KOPT-K1 (cell line): ENCODE data around the gene POLR1A.

Experiments
- H3K27ac ChIP-seq: fragments of 200-600 bp; sonication (generic); 2 replicates; pipeline ENCODE4 v1.5.1; 2016; ENCODE audit warnings: antibody characterized with exemption, mild to moderate bottlenecking, low read depth, low read length; ENCODE audit not compliant: poor library complexity, severe bottlenecking
- H3K36me3 ChIP-seq: fragments of 200-600 bp; sonication (generic); 2 replicates; pipeline ENCODE4 v1.5.1; 2017; ENCODE audit warnings: antibody characterized with exemption, mild to moderate bottlenecking, low read length, moderate library complexity; ENCODE audit not compliant: insufficient read depth
- H3K9me3 ChIP-seq: fragments of 200-600 bp; sonication (generic); 2 replicates; pipeline ENCODE4 v1.5.1; 2017; ENCODE audit warnings: antibody characterized with exemption, low read length, mild to moderate bottlenecking; ENCODE audit not compliant: insufficient read depth, poor library complexity, severe bottlenecking

POLR1A gene

DNA sequence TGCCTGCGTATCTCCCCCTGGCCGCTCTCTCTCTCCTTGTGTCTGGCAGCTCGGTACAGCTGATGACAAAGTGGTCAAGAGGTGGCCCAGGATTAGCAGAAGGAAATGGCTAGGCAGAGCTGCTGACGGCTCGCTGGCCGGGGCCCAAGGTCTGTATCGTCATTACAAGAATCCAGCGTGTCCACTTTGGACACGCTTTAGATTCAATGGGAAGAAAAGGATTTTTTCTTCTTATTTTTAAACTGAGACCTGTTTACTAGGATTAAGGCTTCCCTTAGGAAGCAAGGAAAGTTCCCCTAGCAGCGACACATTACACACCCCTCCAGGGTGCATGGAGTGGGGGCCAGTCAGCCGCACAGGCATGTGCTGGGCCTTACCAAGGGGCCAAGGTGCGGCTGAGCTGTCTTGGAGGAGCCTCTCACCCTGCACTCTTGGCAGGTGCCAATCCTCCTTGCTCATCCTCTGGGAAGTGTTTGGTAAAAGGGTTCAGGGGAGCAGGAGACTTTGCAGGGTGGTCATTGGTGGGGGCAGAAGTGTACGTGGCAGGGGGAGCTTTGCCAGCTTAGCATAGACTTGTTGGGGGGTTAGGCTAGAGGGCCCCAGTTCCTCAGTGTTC, 76.8 kb downstream of the POLR1A start:
- Histone ChIP-seq H3K36me3 (peaks cover 100% of the 10 kb centered on the region), H3K27ac (no peak overlapping the region), H3K9me3 (no peaks in the 10 kb centered on the region)

DNA sequence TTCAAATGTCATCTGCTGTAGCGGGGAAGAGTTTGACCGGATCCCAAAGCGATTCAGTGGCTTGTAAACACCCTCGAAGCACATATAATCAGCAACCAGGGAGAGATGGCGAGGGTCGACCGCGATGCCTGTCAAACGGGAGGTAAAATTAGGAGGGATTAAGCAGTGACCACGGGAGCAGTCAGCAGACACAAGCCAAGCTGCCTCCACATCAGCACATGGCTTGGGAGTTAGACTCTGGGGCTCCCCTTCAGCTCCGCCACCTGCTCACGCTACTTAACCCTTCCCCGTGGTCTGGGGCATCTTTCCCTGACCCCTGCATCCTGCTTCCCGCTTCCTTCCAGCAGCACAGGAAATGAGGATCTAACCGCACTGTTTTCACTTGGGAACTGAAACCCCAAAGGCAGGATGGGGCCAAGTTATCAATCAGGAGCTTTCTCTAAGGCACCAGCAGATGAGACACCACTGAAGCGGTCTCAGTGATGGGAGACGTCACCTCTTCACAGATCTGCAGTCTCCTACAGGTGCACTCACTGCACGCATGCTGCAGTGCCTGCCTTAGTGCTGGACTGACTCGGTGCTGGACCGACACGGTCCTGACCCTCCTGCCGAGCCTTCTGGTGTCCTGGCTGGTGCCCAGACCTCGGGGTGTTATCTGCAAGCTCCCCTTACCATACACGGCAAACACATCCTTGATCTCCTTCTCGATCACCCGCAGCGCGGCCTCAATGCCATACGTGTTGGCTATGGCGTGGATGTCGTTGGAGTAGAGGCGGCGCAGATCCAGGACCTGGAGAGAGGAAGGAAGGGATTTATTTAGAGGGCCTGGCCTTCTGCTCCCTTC, 77.5 kb downstream of the POLR1A start:
- no peak overlapping the region for H3K27ac ChIP-seq
- no peaks in the 10 kb centered on the region for H3K9me3 ChIP-seq
- H3K36me3 ChIP-seq: peaks cover 94% of the 10 kb centered on the region

DNA sequence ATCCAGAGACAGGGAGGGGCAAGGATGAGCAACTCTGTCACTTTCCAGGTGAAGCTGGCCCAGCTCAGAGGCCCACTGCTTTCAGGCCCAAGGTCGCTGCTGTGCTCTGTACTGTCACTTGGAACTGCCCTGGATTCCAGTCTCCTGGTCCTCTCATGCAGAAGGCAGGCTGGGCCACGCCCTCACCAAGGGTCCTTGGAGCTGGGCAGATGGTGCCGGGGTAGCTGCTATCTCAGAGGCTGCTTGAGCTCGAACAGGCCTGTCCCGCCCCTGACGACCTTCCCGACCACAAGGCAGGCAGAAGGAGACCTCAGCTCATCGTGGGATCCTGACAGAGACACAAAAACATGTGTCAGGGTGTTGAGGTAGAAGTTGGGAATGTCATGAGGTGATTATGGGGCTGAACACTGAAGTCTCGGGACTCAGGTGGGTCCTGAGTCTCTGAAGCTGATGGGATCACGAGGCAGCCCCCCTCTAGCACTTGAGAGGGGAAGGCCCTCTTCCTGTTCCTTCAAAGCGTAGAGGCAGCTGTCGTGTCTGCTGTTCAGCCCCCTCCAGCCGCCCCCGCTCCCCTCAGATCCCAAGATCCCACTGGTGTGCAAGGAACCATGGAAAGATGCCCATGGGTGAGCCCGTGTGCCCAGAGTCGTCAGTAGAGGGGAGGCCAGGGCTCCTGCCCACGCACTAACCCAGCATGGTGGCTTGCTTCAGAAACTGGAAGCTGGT, 78.3 kb downstream of the POLR1A start:
- H3K36me3 ChIP-seq: peaks cover 86% of the 10 kb centered on the region
- peak overlapping the region; percentile 21 for H3K27ac ChIP-seq
- H3K9me3 ChIP-seq: no peaks in the 10 kb centered on the region

DNA sequence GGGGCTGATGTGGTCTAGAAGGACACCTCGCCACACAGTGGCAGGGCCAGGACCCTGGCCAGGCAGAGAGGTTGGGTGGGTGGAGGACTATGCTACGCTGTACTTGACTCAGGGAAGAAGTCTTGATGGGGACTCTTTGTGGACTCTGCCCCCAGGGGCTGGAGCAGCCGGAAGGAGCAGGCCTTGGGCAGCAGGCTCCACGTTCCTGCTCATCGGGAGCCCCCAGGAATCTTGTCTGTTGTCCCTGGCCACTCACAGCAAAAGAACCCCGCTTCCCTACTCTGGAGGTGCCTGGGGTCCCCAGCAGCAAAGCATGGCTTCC, 79.0 kb downstream of the POLR1A start:
- peaks cover 80% of the 10 kb centered on the region for H3K36me3 ChIP-seq
- H3K27ac ChIP-seq: peak overlapping the region; percentile 37
- no peaks in the 10 kb centered on the region for H3K9me3 ChIP-seq

DNA sequence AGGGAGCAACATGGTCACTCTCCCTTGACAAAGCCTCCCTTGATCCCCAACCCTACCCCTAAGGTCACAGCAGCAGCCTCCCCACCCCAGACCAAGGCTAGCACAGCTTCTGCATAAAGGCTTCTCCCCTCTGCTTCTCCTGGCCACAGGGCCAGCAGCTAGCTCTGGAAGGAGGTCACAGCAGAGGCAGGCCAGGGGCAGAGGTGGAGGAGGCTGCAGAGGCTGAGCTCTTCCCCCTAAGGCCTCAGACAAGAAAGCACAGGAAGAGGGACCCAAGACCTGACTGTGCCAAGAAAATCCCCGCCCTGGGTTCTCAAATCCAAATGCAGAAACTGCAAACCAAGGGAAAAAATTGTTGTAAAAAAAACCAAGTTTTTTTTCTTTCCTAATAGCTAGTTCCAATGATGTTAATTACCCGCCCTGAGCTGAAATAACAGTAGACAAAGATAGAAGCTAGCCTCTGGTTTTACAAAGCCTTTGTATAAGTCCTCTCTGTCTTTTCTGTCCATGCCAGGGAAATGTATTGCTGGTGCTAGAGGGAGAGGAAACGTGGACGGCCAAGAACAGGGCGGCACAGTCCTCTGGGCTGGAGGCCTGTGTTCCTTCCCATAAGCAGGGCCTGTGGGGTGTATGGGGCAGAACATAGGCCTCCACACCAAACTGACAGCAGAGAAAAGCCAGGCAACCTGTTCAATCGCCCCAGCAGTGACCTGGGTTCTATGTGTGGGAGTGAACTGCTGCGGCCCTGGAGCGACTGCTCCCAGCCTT, 79.5 kb downstream of the POLR1A start:
- Histone ChIP-seq H3K27ac (peak overlapping the region; percentile 37), H3K36me3 (peaks cover 74% of the 10 kb centered on the region), H3K9me3 (no peaks in the 10 kb centered on the region)

DNA sequence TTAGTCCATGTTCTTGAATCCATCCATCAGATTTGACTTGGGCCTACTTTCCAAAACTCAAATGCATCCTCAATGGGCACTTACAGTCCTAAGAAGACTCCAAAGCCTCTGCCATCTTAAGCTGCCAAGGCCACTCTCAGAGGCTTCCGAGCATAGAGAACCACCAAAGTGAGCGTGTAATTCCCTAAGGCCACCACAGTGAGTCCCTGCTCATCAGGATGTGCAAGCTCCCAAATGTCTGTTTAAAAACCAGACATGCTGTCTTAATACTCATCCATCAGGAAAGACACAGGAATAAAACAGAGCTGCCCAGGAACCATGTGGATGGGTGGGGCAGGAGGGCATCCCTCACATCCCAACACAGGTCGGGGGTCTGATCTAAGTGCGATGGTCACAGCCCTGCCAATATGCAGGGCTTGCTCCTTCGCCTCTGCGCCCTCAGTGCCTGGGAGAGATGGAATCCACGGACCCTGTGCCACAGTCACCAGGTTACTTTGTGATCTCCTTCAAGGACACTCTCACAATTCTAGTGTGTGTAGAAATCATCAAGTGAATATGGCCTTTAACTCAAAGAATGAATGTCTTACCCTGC, 80.4 kb downstream of the POLR1A start:
- Histone ChIP-seq H3K36me3 (peaks cover 66% of the 10 kb centered on the region), H3K27ac (peak overlapping the region; percentile 37)

DNA sequence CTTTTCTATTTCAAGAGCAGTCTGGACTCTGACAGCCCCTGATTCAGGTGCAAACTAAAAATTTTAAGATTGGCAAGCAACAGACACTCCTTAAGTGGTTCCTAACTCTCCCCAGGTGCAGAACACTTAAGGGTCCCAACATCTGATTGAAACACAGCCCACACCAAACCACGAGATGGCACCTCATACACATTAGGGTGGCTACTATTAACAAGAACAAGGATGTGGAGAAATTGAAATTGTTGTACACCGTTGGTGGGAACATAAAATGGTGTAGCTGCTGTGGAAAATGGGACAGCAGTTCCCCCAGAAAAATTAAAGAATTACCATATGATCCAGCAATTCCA, 82.3 kb downstream of the POLR1A start:
- Histone ChIP-seq H3K9me3 (no peaks in the 10 kb centered on the region), H3K27ac (peak overlapping the region; percentile 23), H3K36me3 (peaks cover 46% of the 10 kb centered on the region)

More for the DNA sequence above, 80.4 kb downstream of the POLR1A start:
- H3K9me3 ChIP-seq: no peaks in the 10 kb centered on the region

DNA sequence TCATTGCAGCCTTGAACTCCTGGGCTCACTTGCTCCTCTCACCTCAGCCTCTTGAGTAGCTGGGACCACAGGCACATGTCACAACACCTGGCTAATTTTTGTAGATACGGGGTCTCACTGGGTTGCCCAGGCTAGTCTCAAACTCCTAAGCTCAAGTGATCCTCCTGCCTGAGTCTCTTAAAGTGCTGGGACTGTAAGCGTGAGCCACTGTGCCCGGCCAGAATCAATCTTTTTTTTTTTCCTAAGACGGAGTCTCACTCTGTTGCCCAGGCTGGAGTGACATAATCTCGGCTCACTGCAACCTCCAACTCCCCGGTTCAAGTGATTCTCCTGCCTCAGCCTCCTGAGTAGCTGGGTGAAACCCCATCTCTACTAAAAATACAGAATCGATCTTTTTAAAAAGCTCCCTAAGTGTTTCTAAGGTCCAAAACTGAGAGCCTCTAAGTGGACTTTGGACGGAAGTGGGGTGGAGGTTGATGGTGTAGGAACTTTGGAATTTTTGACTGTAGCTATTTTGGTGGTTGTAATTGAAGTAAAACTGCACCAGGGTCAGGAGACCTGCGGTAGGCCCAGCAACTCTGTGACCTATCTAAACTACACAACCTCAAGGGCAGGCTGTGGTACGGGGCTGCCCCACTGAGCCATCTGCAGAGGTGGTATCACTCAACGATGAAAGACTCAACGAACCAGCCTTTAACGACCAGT, 82.9 kb downstream of the POLR1A start:
- H3K36me3 ChIP-seq: peaks cover 41% of the 10 kb centered on the region
- peak overlapping the region; percentile 23 for H3K27ac ChIP-seq
- no peaks in the 10 kb centered on the region for H3K9me3 ChIP-seq

DNA sequence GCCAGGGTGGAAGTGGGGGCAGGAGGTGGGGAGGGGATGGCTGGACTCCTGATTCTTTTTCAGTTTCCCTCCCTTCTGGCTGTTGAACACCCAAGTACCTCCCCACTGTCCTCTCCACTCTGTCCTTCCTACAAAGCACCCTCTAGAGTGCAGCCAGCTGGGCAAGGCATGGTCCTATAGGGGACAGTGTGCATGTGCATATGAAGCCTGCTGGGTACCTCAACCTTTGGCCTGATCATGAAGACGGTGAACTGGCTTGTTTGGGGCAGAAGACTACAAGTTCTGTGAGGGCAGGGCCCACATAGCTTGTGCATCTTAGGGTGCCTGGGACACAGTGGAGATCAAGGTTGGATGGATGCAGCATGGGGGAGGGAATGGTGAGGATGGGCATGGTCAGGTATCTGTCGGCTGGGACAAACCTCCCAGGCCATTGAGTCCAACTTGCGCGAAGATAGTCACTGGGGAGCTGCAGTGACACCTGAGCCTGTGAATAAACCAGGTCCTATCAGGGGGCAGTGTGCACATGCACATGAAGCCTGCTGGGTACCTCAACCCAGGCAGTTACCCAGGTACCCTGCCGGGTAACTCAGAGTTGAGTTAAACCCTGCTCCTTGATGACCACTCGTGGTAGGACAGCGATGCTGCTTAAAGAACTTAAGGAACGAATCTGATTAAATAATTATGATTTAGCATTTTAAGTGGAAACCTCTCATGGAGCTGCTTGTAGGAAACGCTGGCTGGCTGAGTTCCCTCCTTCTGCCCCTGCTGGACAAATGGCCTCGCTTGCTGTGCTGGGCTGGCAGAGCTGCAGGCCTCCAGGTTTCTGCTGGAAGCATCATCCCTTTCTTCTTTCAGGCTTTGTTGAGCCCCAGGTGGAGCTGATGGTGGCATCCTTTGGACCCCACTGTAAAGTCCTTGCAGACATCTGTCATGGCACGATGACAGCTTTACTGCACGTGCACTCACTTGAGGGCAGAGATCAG, 84.0 kb downstream of the POLR1A start:
- H3K27ac ChIP-seq: no peak overlapping the region
- peaks cover 29% of the 10 kb centered on the region for H3K36me3 ChIP-seq
- no peaks in the 10 kb centered on the region for H3K9me3 ChIP-seq

DNA sequence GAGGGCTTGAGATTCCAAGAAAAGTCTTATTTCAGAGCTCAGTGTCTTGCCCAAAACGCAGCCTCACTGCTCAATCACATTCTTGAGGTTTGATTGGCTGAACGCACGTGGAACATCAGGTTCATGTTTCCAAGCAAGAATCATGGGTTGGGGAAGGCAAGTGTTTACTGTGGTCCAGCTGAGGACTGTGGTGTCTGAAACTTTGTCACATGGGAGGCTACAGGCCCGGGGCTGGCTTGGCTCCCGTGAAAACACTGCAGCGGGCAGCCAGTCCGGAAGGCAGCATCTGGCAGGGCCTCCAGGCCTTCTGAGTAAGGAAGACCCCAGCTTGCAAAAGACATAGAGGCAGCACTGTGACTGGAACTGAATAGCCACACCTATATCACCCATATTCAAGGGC, 84.7 kb downstream of the POLR1A start:
- Histone ChIP-seq H3K27ac (no peak overlapping the region), H3K9me3 (no peaks in the 10 kb centered on the region), H3K36me3 (peaks cover 22% of the 10 kb centered on the region)

DNA sequence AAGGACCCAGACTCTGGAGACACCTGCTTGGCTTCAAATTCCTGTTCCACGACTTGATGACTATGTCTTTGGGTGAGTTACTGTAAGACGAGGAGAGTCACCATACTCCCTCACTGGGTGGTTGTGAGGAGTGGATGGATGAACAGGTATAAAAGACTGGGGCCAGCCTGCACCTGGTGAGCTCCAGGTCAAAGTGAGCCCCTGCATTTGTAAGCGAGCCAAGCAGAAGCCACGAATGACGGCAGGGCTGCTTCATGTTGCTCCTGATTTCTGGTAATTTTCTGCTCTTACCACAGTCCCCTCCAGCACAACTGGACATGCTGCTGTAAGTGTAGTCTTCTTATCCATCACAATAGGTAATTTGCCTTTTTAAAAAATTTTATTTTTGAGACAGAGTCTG, 86.6 kb downstream of the POLR1A start:
- Histone ChIP-seq H3K9me3 (peaks cover 11% of the 10 kb centered on the region), H3K27ac (no peak overlapping the region), H3K36me3 (peaks cover 4% of the 10 kb centered on the region; the same call in 1 of the 2 replicates)

DNA sequence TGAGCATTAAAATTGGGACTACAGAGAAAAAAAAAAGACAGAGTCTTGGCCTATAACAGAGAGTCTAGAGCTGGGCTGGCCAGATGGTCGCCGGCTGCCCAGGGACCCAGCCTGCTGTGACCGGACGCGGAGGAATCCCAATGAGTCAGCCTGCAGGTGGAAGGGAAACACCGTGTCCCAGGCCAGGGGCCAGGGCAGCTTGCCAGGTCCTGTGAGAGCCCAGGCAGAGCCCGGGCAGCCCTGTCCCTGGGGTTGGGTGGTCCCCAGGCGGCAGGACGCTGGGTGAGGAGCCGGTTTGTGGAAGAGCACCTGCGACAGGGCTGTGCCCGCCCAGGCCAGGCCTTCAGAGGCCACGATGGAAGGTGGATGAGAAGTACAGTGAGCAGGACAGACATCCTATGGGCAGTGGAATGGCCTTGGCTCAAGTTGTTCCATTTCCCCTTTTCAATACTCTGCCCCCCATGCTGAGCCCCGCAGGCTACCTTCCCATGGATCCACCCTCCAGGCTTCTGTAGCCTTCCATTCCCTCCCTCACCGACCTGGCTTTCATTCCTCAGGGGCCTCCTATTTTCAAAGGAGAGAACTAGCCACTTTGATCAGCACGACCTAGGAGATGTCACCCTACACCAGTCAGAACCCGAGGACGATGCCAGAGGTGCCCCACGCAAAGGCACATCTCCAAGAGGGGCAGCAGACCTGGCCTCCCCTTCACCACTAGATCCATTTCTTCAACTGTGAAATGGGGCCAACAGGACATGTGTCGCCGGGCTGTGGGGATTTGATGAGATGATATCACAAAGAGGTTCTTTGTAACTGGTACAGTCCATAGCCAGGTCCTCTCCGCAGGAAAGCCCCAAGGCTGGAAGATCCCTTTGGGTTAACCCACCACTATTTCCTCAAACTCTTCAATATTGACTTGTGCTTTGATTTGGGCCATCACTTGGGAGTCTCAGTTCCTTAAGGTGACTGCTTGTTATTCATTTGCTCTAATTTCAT, 87.5 kb downstream of the POLR1A start:
- Histone ChIP-seq H3K27ac (no peak overlapping the region), H3K9me3 (peaks cover 20% of the 10 kb centered on the region), H3K36me3 (no peaks in the 10 kb centered on the region)
